ENCODE data around the gene NUP50.

NUP50 gene

GRCh38 chr22:45202333-45203149 lies 38.8 kb downstream of the NUP50 start:
- CTCF ChIA-PET: interaction anchor here (0.6 kb wide), 1 partner anchor 125 kb away, joined by 3 read pairs; no protein-coding TSS in a partner anchor
- peak overlapping the region; percentile 61 for H3K27ac ChIP-seq
- DNase-seq (ENCODE audit: low spot score): no peak
- POLR2A ChIA-PET (ENCODE audit: low non-redundant PET): no interaction called here
- no peak for TF ChIP-seq CTCF (conservative IDR thresholded peaks at IDR 0.05; ENCODE audit: low read depth)

- TF ChIP-seq CTCF (conservative IDR thresholded peaks at IDR 0.05; ENCODE audit: low read depth): no peak
- CTCF ChIA-PET: no interaction called here
- POLR2A ChIA-PET (ENCODE audit: low non-redundant PET): no interaction called here
- peak overlapping the region; percentile 61 for H3K27ac ChIP-seq
- DNase-seq (ENCODE audit: low spot score): no peak
These were observed 39.6 kb downstream of the NUP50 start for GRCh38 chr22:45203150-45203951.

- peak overlapping the region; percentile 40 for H3K27ac ChIP-seq
- DNase-seq (ENCODE audit: low spot score): no peak
- POLR2A ChIA-PET (ENCODE audit: low non-redundant PET): no interaction called here
- no peak for TF ChIP-seq CTCF (conservative IDR thresholded peaks at IDR 0.05; ENCODE audit: low read depth)
- CTCF ChIA-PET: no interaction called here
These were observed 40.5 kb downstream of the NUP50 start for GRCh38 chr22:45204241-45204640.

- peak overlapping the region; percentile 40 for H3K27ac ChIP-seq
- DNase-seq (ENCODE audit: low spot score): no peak
- POLR2A ChIA-PET (ENCODE audit: low non-redundant PET): no interaction called here
- CTCF ChIA-PET: no interaction called here
- TF ChIP-seq CTCF (conservative IDR thresholded peaks at IDR 0.05; ENCODE audit: low read depth): no peak
These were observed 41.1 kb downstream of the NUP50 start for GRCh38 chr22:45204819-45205218.

GRCh38 chr22:45205276-45205925 lies 41.7 kb downstream of the NUP50 start:
- peak overlapping the region; percentile 40 for H3K27ac ChIP-seq
- POLR2A ChIA-PET (ENCODE audit: low non-redundant PET): no interaction called here
- CTCF ChIA-PET: no interaction called here
- no peak for TF ChIP-seq CTCF (conservative IDR thresholded peaks at IDR 0.05; ENCODE audit: low read depth)
- DNase-seq (ENCODE audit: low spot score): no peak

- ChIA-PET POLR2A (ENCODE audit: low non-redundant PET) (no interaction called here), CTCF (no interaction called here)
- no peak for TF ChIP-seq CTCF (conservative IDR thresholded peaks at IDR 0.05; ENCODE audit: low read depth)
- H3K27ac ChIP-seq: peak overlapping the region; percentile 40; the same call in 1 of the 2 replicates
- DNase-seq (ENCODE audit: low spot score): no peak
These were observed 42.5 kb downstream of the NUP50 start for GRCh38 chr22:45206233-45206632.

Measured in RWPE1 (cell line).